GM19455 (cell line): ENCODE measurements around the gene ALAS1.

Experiments
- ATAC-seq: cut with Tn5 transposase; IDR thresholded peaks from one replicate; pipeline ENCODE4 v1.9.1; 2021; ENCODE audit not compliant: unreplicated experiment

The ALAS1 gene

GRCh38 chr3:52233968-52234367 is 36.0 kb downstream of the ALAS1 start:
- no peak for ATAC-seq

DNA sequence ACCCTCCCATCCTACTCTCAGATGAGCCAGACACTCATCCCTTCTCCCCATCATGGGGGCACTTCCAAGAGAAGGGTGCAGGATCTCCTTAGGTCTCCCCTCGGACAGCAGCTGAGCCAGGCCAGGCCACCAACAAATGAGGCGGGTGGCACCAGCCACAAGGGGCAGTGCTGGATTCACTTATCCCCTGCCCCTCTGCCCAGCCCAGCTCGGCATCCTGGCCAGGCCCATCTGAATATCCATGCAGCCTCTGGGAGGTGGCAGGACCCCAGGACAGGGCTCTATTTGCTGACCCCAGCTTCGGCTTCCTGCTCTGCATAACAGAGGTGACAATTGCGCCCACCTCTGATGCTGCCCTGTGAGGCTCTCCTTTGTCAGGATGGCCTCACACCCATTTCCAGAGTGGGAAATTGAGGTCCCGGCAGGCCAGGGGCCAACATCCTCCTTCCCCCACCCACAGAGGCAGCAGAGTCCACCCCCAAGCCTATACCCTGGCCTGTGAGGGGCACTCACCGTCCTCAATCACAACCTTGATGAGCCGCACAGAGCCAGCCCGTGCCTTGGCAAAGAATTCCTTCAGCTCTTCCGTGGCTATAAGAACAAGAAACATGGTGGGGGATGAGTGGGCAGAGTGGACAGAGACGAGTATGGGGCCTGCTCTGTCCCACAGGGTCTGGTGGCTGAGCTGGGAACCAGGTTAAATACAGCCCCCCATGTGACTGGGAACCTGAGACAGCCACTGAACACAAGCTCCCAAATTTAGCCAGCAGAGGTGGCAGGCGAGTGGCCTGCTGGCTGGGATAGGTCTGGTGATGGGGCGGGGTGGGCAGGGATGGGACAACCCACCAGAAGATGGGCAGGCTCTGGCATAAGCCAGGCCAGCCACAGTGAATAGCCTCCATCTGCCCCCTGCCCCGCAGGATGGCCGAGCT is 36.8 kb downstream of the ALAS1 start:
- ATAC-seq, result no peak

DNA sequence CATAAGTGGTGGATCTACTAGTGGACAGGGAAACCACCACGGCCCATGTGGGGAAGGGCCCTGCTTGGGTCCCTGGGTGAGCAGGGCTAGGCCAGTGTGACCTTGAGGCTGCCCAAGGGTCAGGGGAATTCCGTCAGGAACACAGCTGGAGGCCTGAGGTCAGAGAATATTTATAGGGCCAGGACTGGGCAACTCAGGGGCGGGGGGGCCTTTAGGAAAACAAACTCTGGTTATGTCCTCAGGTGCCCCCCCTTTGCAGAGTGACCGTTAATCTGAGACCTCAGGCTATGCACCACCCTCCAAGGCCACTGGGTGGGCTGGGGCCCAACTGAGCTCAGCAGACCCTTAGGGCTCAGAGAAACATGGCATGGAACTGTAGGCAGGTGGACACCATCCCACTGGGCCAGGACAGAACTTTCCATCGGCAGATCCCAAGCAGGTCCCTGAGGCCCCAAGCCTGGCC is 38.5 kb downstream of the ALAS1 start:
- ATAC-seq, result no peak

GRCh38 chr3:52237006-52237656 is 39.2 kb downstream of the ALAS1 start:
- ATAC-seq, result no peak

GRCh38 chr3:52237657-52238172 is 39.8 kb downstream of the ALAS1 start:
- no peak for ATAC-seq

- ATAC-seq, result no peak
These were observed 40.3 kb downstream of the ALAS1 start for GRCh38 chr3:52238193-52238760.

GRCh38 chr3:52238761-52239701 is 41.1 kb downstream of the ALAS1 start, which contains the start of gene TWF2:
TSS of gene TWF2 (minus strand) at chr3:52239158. CDS start at chr3:52239016, 142 bp downstream.
- ATAC-seq, result peak; percentile 71

- no peak for ATAC-seq
These were observed 42.3 kb downstream of the ALAS1 start for GRCh38 chr3:52240059-52240885.

- ATAC-seq, result no peak
These were observed 43.0 kb downstream of the ALAS1 start for GRCh38 chr3:52240886-52241370.

- ATAC-seq, result no peak
These were observed 44.1 kb downstream of the ALAS1 start for GRCh38 chr3:52242039-52242438.

DNA sequence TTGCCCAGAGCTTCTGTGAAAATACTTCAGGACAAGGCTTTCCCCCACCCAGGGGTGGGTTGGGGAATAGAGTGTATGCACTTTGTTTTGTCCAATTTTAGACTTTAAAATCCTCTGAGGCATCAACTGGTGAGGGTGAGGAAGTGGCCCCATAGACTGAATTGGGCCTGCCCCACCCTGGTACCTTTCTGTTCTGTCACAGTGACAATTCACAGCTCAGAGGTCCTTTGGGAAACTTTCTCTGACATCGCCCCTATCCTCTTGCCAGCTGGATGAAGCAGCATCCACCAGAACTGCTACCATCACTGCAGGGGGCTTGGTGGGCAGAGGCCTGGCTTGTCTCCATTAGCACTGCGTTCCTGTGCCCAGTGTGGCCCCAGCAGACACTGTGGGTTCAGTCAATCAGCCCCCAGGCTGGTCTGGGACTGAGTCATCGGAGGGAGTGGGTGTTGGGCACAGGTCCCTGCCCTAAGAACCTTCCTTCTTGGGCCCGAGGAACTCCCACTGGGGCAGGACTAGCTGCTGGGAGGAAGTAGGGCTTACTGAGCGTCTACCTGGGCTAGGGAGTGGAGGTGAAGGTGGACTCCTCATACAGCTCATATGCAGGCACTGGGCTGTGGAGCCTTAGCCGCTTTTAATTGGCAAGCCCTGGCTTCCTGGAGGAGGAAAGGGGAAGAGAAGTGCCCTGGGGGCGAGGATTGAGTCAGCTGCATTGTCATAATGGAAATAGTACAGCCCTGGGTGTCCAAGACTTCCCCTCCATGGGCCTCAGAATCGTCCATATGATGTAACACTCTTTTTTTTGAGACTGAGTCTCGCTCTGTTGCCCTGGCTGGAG is 46.0 kb downstream of the ALAS1 start:
- no peak for ATAC-seq

DNA sequence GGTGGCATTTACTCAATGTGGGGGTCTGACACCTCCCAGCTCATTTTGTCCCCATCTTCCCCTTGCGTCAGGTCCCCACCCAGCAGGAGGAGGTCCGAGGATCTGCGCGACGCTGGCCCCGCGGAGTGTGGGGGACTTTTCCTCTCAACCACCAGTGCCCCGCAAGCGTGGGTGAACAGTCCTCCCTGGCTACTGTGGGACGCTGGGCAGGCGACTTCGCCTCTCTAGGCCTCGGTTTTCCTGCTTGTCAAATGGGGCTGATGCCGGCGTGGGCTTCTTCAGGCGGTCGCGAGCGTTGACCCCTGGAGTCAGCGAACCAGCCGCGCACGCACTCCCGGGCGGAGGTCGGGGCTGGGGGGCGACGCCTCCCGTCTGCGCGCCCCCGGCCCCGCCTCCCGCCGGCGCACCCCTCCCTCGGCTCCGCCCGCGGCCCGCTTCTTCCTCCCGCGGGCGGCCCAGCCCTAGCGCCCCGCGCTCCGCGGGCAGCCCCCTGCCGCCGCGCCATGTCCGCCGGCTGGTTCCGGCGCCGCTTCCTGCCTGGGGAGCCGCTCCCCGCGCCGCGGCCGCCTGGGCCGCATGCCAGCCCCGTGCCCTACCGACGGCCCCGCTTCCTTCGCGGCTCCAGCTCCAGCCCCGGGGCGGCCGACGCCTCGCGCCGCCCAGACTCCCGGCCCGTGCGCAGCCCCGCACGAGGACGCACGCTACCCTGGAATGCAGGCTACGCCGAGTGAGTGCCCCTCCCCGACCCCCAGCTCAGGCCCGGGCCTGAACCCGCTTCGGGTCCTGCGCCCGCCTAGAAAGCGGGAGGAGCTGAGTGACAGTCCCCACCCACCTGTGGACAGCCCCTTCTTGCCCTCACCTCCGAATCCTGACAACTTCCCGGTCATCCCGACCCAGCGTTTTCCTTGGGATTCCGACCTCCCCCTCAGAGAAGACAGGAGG is 47.6 kb downstream of the ALAS1 start, which contains the start of gene PPM1M:
Gene PPM1M, plus strand, starts transcription at position 438 of the 942 bp plus-strand sequence. Its CDS starts 66 bp downstream, at position 504.
- peak; percentile 36 for ATAC-seq

DNA sequence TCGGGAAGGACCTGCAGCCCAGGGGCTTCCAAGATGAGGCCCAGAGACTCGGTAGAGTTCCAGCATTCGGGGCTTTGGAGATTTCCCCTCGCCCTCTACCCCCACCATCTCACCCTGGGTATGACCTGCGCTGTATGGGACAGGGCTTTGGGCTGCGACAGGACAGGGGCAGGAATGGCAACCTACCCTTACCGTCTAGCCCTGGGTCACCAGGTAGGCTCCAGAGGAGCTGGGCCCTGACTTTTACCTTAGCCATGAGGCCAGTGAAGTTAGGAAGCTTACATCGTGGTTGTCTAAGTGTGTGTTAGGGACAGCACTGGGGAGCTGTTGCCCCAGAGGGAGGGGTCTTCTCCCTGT is 48.3 kb downstream of the ALAS1 start:
- peak; percentile 4 for ATAC-seq

- no peak for ATAC-seq
These were observed 48.9 kb downstream of the ALAS1 start for GRCh38 chr3:52246728-52247408.

DNA sequence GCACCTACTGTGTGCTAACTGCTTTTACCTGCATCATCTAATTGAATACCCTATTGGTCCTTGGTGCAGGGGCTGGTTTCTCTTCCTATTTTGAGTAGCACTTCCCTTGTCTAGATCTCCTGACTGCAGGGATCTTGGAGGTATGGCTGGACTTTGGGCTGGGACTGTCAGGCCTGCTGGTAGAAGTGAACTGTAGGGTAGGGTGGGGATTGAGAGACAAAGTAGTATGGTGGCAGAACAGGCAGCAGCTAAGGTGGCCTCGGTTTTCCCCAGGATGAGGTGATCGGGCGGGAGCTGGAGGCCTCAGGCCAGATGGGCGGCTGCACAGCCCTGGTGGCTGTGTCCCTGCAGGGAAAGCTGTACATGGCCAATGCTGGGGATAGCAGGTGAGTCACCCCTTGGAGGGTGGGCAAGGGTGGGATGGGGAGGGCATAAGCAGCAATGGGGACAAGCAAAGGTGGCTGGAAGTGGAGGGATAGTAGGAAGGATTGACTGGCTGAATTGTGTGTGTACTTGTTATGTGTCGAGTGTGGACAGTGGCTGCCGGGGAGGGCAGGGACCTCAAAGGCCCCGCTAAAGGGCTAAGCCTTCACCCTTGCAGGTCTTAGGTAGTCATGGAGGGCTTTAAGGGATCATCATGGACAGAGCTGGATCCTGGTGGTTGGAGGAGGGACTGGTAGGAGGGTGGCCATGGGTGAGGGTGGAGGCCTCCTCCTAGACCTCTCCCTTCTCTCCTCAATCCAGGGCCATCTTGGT is 49.6 kb downstream of the ALAS1 start:
- no peak for ATAC-seq

GRCh38 chr3:52248165-52248541 is 50.2 kb downstream of the ALAS1 start:
- no peak for ATAC-seq
